ENCODE measurements around the gene KCNH1.

- TF ChIP-seq CTCF (conservative IDR thresholded peaks at IDR 0.05; ENCODE audit: low read depth, low read length) (no peak), EZH2 (IDR thresholded peaks at IDR 0.05; ENCODE audit: borderline replicate concordance, low read depth, low read length, poor library complexity, severe bottlenecking) (no peak)
These were observed 409.2 kb downstream of the KCNH1 start for GRCh38 chr1:210724768-210725167.

Data from A673 (cell line).